ENCODE data around the gene ABCC11. TPM values are rescaled to one million over a fixed set of nuclear protein-coding genes. Genes with fewer than 3 reads are reported as not detected.

The ABCC11 gene
- total RNA-seq, 2 donors from 2014 or later = 1.5 TPM

DNA sequence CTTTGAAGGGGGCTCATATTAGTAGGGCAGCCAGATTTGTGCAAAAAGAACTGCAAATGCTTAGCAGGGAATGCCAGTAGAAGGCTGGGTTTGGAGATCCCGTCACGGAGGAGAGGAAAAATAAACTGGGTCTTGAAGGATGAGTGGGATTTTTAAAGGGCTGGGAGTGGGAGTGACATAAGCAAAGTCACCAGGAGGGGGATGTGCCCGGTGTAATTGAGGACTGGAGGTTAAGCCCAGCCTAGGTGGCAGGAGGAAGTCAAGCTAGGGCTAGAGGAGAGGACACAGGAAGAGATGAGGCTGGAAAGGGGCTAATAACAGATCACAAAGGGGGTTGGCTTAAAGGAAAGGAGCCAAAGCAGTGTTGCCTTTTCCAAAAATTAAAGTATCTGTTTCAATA is 26.4 kb downstream of the ABCC11 start:
- H3K4me1 ChIP-seq (replicated peaks) = no peaks in the 10 kb centered on the region
- no peaks in the 10 kb centered on the region for H3K27me3 ChIP-seq (replicated peaks; ENCODE audit: insufficient read depth)
- DNase-seq (ENCODE audit: low spot score) = no peak
- H3K9me3 ChIP-seq = no peaks in the 10 kb centered on the region
- intact Hi-C loops (cut with DNase I) = no loop called here
- TF ChIP-seq, protein P1, sequence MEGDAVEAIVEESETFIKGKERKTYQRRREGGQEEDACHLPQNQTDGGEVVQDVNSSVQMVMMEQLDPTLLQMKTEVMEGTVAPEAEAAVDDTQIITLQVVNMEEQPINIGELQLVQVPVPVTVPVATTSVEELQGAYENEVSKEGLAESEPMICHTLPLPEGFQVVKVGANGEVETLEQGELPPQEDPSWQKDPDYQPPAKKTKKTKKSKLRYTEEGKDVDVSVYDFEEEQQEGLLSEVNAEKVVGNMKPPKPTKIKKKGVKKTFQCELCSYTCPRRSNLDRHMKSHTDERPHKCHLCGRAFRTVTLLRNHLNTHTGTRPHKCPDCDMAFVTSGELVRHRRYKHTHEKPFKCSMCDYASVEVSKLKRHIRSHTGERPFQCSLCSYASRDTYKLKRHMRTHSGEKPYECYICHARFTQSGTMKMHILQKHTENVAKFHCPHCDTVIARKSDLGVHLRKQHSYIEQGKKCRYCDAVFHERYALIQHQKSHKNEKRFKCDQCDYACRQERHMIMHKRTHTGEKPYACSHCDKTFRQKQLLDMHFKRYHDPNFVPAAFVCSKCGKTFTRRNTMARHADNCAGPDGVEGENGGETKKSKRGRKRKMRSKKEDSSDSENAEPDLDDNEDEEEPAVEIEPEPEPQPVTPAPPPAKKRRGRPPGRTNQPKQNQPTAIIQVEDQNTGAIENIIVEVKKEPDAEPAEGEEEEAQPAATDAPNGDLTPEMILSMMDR (IDR thresholded peaks at IDR 0.05) = no peak
- WGBS = 63% methylated on average over 3 of the region's 3 CpGs
- no peaks in the 10 kb centered on the region for H3K36me3 ChIP-seq
- H3K4me3 ChIP-seq = no peak overlapping the region
- H3K27ac ChIP-seq = no peak overlapping the region

DNA sequence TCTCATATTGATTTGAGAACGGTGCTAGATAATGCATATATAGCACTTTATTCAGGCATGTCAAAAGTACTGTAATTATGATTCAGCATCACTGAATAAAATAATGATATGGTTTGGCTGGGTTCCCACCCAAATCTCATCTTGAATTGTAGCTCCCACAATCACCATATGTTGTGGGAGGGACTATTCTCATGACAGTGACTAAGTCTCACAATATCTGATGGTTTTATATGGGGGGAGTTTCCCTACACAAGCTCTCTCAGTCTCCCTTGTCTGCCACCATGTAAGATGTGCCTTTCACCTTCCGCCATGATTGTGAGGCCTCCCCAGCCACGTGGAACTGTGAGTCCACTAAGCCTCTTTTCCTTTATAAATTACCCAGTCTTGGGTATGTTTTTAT is 28.9 kb downstream of the ABCC11 start:
- no peak for DNase-seq (ENCODE audit: low spot score)
- no peaks in the 10 kb centered on the region for H3K36me3 ChIP-seq
- H3K4me3 ChIP-seq = no peak overlapping the region
- TF ChIP-seq, protein P1 (IDR thresholded peaks at IDR 0.05) = no peak
- TF ChIP-seq POLR2AphosphoS5 (IDR thresholded peaks at IDR 0.05) = no peak
- intact Hi-C loops (cut with DNase I) = no loop called here
- no peaks in the 10 kb centered on the region for H3K4me1 ChIP-seq (replicated peaks)
- no peaks in the 10 kb centered on the region for H3K9me3 ChIP-seq
- H3K27ac ChIP-seq = no peak overlapping the region
- WGBS = 83% methylated on average over 3 of the region's 3 CpGs
- no peaks in the 10 kb centered on the region for H3K27me3 ChIP-seq (replicated peaks; ENCODE audit: insufficient read depth)

DNA sequence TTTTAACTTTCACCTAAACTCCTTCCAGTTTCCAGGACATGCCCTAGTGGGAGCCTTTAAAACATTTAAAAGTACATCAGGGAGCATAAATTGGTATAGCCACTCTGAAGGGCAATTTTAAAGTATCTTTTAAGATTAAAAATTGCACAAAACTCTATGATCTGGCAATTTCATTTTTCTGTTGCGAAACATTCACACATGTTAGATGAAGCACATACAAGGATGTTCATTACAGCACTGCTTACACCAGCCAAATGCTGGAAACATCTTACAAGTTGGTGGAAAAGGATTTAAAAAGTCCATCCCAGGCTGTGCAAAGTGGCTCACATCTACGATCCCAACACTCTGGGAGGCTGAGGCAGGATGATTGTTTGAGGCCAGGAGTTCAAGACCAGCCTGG is 29.6 kb downstream of the ABCC11 start:
- TF ChIP-seq POLR2AphosphoS5 (IDR thresholded peaks at IDR 0.05) = no peak
- TF ChIP-seq POLR2A (IDR thresholded peaks at IDR 0.05) = no peak
- TF ChIP-seq, protein P1 (IDR thresholded peaks at IDR 0.05) = no peak
- no peaks in the 10 kb centered on the region for H3K36me3 ChIP-seq
- intact Hi-C loops (cut with DNase I) = no loop called here
- DNase-seq (ENCODE audit: low spot score) = no peak
- H3K4me1 ChIP-seq (replicated peaks) = no peaks in the 10 kb centered on the region
- WGBS = 92% methylated on average over 2 of the region's 2 CpGs
- H3K27me3 ChIP-seq (replicated peaks; ENCODE audit: insufficient read depth) = no peaks in the 10 kb centered on the region
- H3K27ac ChIP-seq = no peak overlapping the region
- no peaks in the 10 kb centered on the region for H3K9me3 ChIP-seq
- no peak overlapping the region for H3K4me3 ChIP-seq

DNA sequence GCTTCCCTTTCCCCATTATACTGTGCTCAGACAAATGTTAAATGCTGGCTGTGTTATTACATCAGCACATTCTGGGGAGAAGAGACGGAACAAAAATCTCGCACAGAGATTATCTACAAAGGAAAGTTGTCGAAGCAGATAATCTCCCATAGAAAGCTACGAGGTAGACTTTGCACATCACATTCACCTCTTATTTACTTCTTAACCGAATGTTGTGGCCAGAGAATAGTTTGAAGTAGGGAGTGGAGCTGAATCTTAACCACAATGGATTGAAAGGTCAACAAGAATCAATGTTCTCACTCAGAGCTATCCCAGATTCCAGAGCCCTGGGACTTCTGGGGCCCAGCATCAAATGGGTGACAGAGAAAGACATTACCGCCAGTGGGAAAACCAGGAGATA is 31.6 kb downstream of the ABCC11 start:
- WGBS = 72% methylated on average over 6 of the region's 6 CpGs
- H3K4me3 ChIP-seq = no peak overlapping the region
- intact Hi-C loops (cut with DNase I) = no loop called here
- H3K36me3 ChIP-seq = no peaks in the 10 kb centered on the region
- no peak for DNase-seq (ENCODE audit: low spot score)
- no peak overlapping the region for H3K27ac ChIP-seq
- H3K27me3 ChIP-seq (replicated peaks; ENCODE audit: insufficient read depth) = no peaks in the 10 kb centered on the region
- H3K9me3 ChIP-seq = no peaks in the 10 kb centered on the region
- H3K4me1 ChIP-seq (replicated peaks) = no peaks in the 10 kb centered on the region
- TF ChIP-seq POLR2AphosphoS5 (IDR thresholded peaks at IDR 0.05) = no peak
- TF ChIP-seq POLR2A (IDR thresholded peaks at IDR 0.05) = no peak
- TF ChIP-seq, protein P1 (IDR thresholded peaks at IDR 0.05) = no peak

DNA sequence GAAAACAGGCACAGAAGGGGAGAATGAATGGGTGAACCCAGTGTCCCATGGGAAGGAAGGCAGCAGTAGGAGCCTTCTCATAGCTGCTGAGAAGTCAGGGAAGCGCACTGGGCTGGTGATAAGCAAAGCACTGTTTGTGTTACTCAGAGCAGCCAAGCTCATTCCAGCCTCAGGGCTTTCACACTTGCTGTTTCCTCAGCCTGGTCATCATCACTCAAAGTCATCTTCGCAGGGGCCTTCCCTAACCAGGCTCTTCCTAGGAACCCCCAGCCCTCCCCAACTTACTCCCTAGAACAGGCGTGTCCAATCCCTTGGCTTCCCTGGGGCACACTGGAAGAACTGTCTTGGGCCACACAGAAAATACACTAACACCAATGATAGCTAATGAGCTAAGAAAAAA is 35.3 kb downstream of the ABCC11 start:
- Histone ChIP-seq H3K4me3 (no peak overlapping the region), H3K4me1 (replicated peaks) (no peaks in the 10 kb centered on the region), H3K27ac (no peak overlapping the region), H3K36me3 (no peaks in the 10 kb centered on the region), H3K27me3 (replicated peaks; ENCODE audit: insufficient read depth) (no peaks in the 10 kb centered on the region), H3K9me3 (no peaks in the 10 kb centered on the region)
- 83% methylated on average over 3 of the region's 3 CpGs for WGBS
- intact Hi-C loops (cut with DNase I) = no loop called here
- DNase-seq (ENCODE audit: low spot score) = no peak
- TF ChIP-seq POLR2A (IDR thresholded peaks at IDR 0.05) = no peak
- no peak for TF ChIP-seq POLR2AphosphoS5 (IDR thresholded peaks at IDR 0.05)

All from prostate gland (tissue), 2 donors.